CD4-positive, alpha-beta T cell (primary cell): ENCODE results near the gene ARL10. TPM values are rescaled to one million over a fixed set of nuclear protein-coding genes. Genes with fewer than 3 reads are reported as not detected.
A peak's percentile ranks its signal among the peaks of the same experiment; 100 is the strongest.

Experiments
- ATAC-seq: fragments of 200-7000 bp; cut with Tn5 transposase; one replicate; pipeline ENCODE4 v1.10.0; 2022; ENCODE audit warnings: mild to moderate bottlenecking; ENCODE audit not compliant: poor library complexity
- CTCF ChIA-PET: fragments of 350-600 bp; sonication (Branson Sonifier 250); formaldehyde crosslinking; loops from one replicate; lab custom pipeline; 2021; ENCODE audit warnings: antibody characterized with exemption, inconsistent platforms; lab: Charles Lee
- POLR2A ChIA-PET: fragments of 350-600 bp; sonication (Branson Sonifier 250); formaldehyde crosslinking; loops from one replicate; lab custom pipeline; 2021; ENCODE audit warnings: antibody characterized with exemption, inconsistent platforms; lab: Charles Lee
- DNase-seq, 14 experiments: peaks; one replicate each; pipeline ENCODE4 v3.0.0-alpha.2; 2013 to 2020; ENCODE audit warnings: mixed read lengths in 2 of 14
- H3K27ac ChIP-seq, 2 donors: one replicate each; pipeline versions ENCODE4 v1.5.1 to v1.7.0; 2013; ENCODE audit warnings: low read length in 2 of 2, low read depth in 1 of 2, mild to moderate bottlenecking in 1 of 2
- H3K27me3 ChIP-seq, 2 experiments: 1 replicate in 1 of 2; 2 replicates in 1 of 2; pipeline versions ENCODE4 v1.6.1 to v1.7.0; 2013; ENCODE audit warnings: low read length in 2 of 2, control low read depth in 1 of 2, mild to moderate bottlenecking in 1 of 2, moderate library complexity in 1 of 2; ENCODE audit not compliant: insufficient read depth in 2 of 2, control insufficient read depth in 1 of 2
- H3K36me3 ChIP-seq: one replicate; pipeline ENCODE4 v1.6.1; 2013; ENCODE audit warnings: low read length, control low read depth; ENCODE audit not compliant: insufficient read depth
- H3K4me1 ChIP-seq: one replicate; pipeline ENCODE4 v1.6.1; 2013; ENCODE audit warnings: low read length, control low read depth; ENCODE audit not compliant: insufficient read depth
- H3K4me3 ChIP-seq: one replicate; pipeline ENCODE4 v1.5.1; 2013; ENCODE audit warnings: mild to moderate bottlenecking, low read length, moderate library complexity
- H3K9me3 ChIP-seq, 2 experiments: 1 replicate in 1 of 2; 2 replicates in 1 of 2; pipeline versions ENCODE4 v1.6.1 to v1.7.0; 2013; ENCODE audit warnings: low read length in 2 of 2, mild to moderate bottlenecking in 2 of 2, control low read depth in 1 of 2, moderate library complexity in 1 of 2; ENCODE audit not compliant: control insufficient read depth in 1 of 2, insufficient read depth in 1 of 2
- H3K27ac Mint-ChIP-seq: one replicate; pipeline ENCODE4 v1.8.0; 2020; ENCODE audit warnings: mixed read lengths
- H3K27me3 Mint-ChIP-seq: one replicate; pipeline ENCODE4 v1.8.0; 2021; ENCODE audit warnings: mixed read lengths
- H3K36me3 Mint-ChIP-seq: one replicate; pipeline ENCODE4 v1.8.0; 2021; ENCODE audit warnings: low read depth, mixed read lengths
- H3K4me1 Mint-ChIP-seq: one replicate; pipeline ENCODE4 v1.8.0; 2021; ENCODE audit warnings: low read depth, mixed read lengths
- H3K4me3 Mint-ChIP-seq: one replicate; pipeline ENCODE4 v1.8.0; 2020; ENCODE audit warnings: mild to moderate bottlenecking, mixed read lengths
- H3K9me3 Mint-ChIP-seq: one replicate; pipeline ENCODE4 v1.8.0; 2020; ENCODE audit warnings: mixed read lengths
- intact Hi-C, 2 experiments: fragments of 100-400 bp; cut with DNase I in 1 of 2; cut with micrococcal nuclease in 1 of 2; formaldehyde crosslinking; loops; one replicate each; pipeline versions ENCODE4 v1.15.1 to v1.9.0; 2023 to 2025; cut with DNase I, micrococcal nuclease
- microRNA-seq: library from miRNA; unstranded; fragments of <30 nt; microRNA quantifications from one replicate; pipeline ENCODE4 v1.2.0, GENCODE V29; 2021; ENCODE audit warnings: borderline microRNAs expressed, borderline replicate concordance
- total RNA-seq, 174 experiments: library from RNA in 2 of 174; stranded (reverse) in 2 of 174; gene quantifications; one replicate each; pipeline ENCODE4 v1.2.3 and lab custom pipeline; 2021 to 2026
- TF ChIP-seq, protein P1 (sequence below): fragments of 200-600 bp; IDR thresholded peaks from one replicate; pipeline ENCODE4 v1.8.0; 2022; ENCODE audit warnings: antibody characterized with exemption, mild to moderate bottlenecking

ARL10 gene
- total RNA-seq, 2 experiments from 2014 or later, result 3.2 to 4.4 TPM

DNA sequence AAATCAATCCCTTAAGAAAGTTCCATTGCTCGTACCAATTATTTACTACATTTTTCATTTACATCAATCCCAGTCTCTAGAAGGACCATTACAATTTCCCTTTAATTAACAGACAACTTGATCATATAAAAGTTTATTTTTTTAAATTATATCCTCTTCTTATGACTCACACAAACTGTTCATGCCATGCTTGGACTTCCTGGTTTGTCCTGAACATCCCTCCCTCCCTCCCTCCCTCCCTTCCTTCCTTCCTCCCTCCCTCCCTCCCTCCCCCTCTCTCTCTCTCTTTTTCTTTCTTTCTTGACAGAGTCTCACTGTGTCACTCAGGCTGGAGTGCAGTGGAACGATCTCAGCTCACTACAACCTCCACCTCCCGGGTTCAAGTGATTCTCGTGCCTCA is 62.7 kb downstream of the ARL10 start:
- Histone ChIP-seq H3K36me3 (no peaks in the 10 kb centered on the region), H3K4me1 (no peaks in the 10 kb centered on the region), H3K27ac (no peak overlapping the region), H3K4me3 (no peak overlapping the region), H3K27me3 (no peaks in the 10 kb centered on the region), H3K9me3 (peaks cover 0 to 3% of the 10 kb centered on the region in 2 experiments)
- intact Hi-C loops, result no loop called here
- peaks cover 6% of the 10 kb centered on the region for H3K27me3 Mint-ChIP-seq
- ChIA-PET POLR2A (no interaction called here), CTCF (no interaction called here)
- no peaks in the 10 kb centered on the region for H3K9me3 Mint-ChIP-seq
- H3K4me1 Mint-ChIP-seq, result no peaks in the 10 kb centered on the region
- ATAC-seq, result no peak
- H3K36me3 Mint-ChIP-seq, result no peaks in the 10 kb centered on the region
- no peak overlapping the region for H3K27ac Mint-ChIP-seq
- DNase-seq, result no peak
- TF ChIP-seq, protein P1, sequence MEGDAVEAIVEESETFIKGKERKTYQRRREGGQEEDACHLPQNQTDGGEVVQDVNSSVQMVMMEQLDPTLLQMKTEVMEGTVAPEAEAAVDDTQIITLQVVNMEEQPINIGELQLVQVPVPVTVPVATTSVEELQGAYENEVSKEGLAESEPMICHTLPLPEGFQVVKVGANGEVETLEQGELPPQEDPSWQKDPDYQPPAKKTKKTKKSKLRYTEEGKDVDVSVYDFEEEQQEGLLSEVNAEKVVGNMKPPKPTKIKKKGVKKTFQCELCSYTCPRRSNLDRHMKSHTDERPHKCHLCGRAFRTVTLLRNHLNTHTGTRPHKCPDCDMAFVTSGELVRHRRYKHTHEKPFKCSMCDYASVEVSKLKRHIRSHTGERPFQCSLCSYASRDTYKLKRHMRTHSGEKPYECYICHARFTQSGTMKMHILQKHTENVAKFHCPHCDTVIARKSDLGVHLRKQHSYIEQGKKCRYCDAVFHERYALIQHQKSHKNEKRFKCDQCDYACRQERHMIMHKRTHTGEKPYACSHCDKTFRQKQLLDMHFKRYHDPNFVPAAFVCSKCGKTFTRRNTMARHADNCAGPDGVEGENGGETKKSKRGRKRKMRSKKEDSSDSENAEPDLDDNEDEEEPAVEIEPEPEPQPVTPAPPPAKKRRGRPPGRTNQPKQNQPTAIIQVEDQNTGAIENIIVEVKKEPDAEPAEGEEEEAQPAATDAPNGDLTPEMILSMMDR, result no peak
- no peak overlapping the region for H3K4me3 Mint-ChIP-seq

DNA sequence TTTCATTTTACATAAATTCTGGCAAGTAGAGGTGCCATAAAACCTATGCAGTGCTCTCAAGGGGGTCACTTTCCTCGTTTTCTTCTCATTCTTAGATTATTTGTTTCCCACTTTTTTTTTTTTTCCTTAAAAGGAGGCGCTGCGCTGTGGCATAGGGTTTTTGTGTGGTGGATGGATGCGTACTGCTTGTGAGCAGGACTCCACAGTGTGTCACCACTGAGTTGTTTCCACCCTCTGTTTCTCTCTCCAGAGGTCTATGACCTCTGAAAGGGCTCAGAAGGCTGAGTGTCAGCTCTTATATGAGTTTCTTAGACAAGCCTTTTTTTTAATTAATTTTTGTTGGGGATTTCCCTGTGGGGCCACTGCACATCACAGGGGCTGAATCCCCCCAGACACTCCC is 64.7 kb downstream of the ARL10 start:
- Mint-ChIP-seq H3K4me1 (no peaks in the 10 kb centered on the region), H3K4me3 (no peak overlapping the region), H3K27me3 (peaks cover 6% of the 10 kb centered on the region), H3K27ac (no peak overlapping the region), H3K36me3 (no peaks in the 10 kb centered on the region), H3K9me3 (no peaks in the 10 kb centered on the region)
- DNase-seq, result no peak
- CTCF ChIA-PET, result interaction anchor here (1.2 kb wide), 1 partner anchor 18 kb away, joined by 3 read pairs; no protein-coding TSS in a partner anchor
- Histone ChIP-seq H3K4me1 (no peaks in the 10 kb centered on the region), H3K4me3 (no peak overlapping the region), H3K9me3 (peaks cover 0 to 3% of the 10 kb centered on the region in 2 experiments), H3K36me3 (no peaks in the 10 kb centered on the region), H3K27me3 (no peaks in the 10 kb centered on the region), H3K27ac (no peak overlapping the region)
- POLR2A ChIA-PET, result no interaction called here
- TF ChIP-seq, protein P1, result no peak
- intact Hi-C loops, result no loop called here
- ATAC-seq, result no peak

Small RNA genes within 50 kb of the gene (microRNA-seq; reads per million reads assigned to microRNA genes)
- 12.0 reads per million, percentile 39 among the genes with 10 or more reads in this experiment for gene MIR1271

Other genes starting within 250 kb of the ARL10 start
- 10 to 100 TPM; 15.4 to 17.4 TPM for gene SIMC1, start 127.1 kb upstream of the ARL10 start, total RNA-seq
- gene KIAA1191, start 3.7 kb upstream of the ARL10 start, total RNA-seq, result 10 to 100 TPM; 64.8 TPM
- 10 to 100 TPM; 12.0 to 14.5 TPM for gene NOP16, start 23.1 kb downstream of the ARL10 start, total RNA-seq
- 100 to 1,000 TPM in 1 of 2 experiments, 10 to 100 TPM in 1; 98.2 to 104 TPM for gene HIGD2A, start 23.3 kb downstream of the ARL10 start, total RNA-seq
- 10 to 100 TPM; 69.5 to 73.2 TPM for gene CLTB, start 51.1 kb downstream of the ARL10 start, total RNA-seq
- gene FAF2, start 82.9 kb downstream of the ARL10 start, total RNA-seq, result 10 to 100 TPM; 27.5 to 30.1 TPM
- 100 to 1,000 TPM; 208 to 217 TPM for gene RNF44, start 171.9 kb downstream of the ARL10 start, total RNA-seq
- gene CDHR2, start 183.9 kb downstream of the ARL10 start, total RNA-seq, result 1 to 10 TPM; 1.6 to 2.0 TPM
- gene GPRIN1, start 244.7 kb downstream of the ARL10 start, total RNA-seq, result under 1 TPM; 0.22 to 0.36 TPM